ENCODE results near the gene ANO2.
"Not testable (repeated sequence)": the region's sequence is repeated elsewhere in the genome, so short reads cannot be mapped to it uniquely, and the experiment has no call there.

The ANO2 gene

DNA sequence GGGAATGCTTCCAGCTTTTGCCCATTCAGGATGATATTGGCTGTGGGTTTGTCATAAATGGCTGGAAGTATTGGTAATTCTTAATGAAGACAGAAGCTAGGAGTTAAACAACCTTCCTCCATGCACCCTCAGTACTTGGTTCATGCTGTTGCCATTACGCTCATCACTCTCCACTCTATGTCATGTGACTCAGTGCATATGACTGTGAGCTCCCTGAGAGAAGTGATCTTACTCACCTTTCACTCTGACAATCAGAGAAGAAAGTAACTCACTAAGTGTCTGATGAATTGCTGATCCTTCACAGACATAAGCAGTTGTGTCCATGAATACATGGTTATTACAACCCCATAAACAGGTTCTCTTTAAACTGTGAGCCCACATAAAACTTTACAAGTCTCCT lies 275.4 kb downstream of the ANO2 start:
- DNase-seq (ENCODE audit: low read depth), result not testable (repeated sequence)

- no peak for DNase-seq (ENCODE audit: low read depth)
Observed at GRCh38 chr12:5665615-5666014, 279.4 kb downstream of the ANO2 start.

- DNase-seq (ENCODE audit: low read depth), result no peak
Observed at GRCh38 chr12:5661811-5662210, 283.2 kb downstream of the ANO2 start.

- no peak for DNase-seq (ENCODE audit: low read depth)
Observed at GRCh38 chr12:5660238-5660637, 284.8 kb downstream of the ANO2 start.

- DNase-seq (ENCODE audit: low read depth), result not testable (repeated sequence)
Observed at GRCh38 chr12:5658339-5658941, 286.6 kb downstream of the ANO2 start.

DNA sequence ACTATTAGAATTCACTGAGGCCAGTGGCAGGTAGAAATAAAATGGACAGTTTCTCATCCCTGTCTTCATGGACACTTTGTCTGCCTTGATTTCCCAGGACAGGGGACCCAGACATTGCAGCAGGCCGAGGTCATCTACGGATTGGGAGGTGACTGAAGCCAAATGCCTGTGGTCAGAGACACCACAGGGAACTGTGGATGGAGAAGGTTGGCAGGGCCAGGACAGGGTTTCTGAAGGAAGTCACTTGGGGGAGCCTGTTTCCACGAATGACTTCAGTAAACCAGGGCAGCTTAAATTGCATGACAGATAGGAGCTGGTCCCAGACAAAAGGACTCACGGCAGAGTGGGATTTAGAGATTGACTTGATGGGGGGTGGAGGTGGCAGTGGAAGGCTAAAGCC lies 288.2 kb downstream of the ANO2 start:
- no peak for DNase-seq (ENCODE audit: low read depth)

DNA sequence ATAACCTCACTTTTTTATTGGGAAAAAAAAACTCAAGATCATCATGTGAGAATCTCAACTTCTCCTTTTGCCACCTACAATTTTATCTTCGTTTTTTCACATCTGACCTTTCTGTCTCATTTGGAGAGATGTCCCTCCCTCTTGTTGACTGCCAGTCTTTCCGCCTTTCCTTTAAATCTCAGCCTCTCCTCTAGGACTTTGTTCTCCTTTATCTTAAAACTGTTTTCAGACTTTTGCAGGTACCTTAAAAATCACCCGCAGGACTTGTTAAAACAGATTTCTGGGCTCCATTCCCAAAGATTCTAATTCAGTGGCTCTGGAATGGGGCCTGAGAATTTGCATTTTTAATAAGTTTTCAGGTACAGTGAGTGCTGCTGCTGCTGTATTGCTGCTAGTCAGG lies 289.9 kb downstream of the ANO2 start:
- no peak for DNase-seq (ENCODE audit: low read depth)

DNA sequence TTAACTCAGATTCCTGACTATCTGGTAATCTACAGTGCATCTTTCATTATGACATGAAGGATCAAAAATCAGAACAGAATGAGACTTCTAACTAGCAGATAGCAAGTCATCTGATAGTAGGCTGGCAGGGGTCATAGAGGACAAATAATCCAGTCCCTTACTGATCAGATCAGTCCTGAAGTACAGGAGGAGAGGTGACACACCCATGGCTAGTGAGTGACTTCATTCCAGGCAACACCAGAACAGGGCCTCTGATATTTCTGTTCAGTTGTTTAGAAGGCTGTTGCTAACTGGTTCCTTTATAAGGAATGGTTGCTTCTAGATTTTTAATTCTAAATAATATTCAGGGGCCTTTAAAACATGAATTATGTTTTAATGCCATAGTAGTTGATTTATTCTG lies 291.0 kb downstream of the ANO2 start:
- no peak for DNase-seq (ENCODE audit: low read depth)

DNA sequence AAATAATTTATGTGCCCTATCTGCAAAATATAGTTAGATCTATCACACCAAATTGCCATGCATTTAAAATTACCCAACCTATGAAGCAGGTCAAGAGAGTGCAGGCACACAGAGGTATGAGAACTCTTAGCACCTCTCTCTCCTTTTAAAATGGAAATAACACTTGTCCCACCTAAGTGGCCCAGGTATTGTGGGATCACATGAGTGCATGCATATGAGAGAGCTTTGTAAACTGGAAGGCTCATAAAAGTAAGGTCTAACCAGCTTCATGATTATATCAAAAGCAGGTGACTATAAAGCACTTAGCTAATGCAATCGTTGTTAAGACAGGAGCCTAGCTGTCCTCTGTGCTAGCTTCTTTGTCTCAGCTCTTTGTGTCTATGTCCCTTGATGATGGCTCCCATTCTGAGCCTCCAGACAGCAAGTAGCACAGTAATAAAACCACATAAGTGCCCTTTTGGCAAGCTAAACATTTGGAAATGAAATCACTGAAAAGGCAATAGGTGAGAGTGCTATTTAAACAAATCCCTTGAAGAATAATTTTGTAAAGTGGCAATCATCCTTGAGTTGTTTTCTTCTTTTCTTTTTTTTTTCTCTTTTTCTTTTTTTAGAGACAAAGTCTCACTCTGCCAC lies 294.1 kb downstream of the ANO2 start:
- DNase-seq (ENCODE audit: low read depth), result no peak

DNA sequence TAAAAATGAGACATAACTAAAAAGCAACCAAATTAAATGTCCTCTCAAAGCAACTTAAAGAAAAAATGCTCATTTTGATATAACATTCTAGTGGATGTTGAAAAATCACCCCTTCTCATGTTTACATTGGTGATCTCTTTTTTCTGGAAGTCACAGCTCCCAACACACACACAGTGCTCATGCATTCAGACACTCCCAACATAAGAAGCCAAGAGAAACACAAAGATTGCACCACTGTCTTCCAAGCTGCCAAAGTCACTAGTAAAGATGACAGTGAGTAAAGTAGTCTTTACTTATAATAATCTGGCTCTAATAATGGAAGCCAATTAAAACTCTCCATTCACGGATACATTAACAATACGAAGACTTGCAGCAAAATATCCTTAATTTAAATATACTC lies 294.8 kb downstream of the ANO2 start:
- DNase-seq (ENCODE audit: low read depth), result no peak

- no peak for DNase-seq (ENCODE audit: low read depth)
Observed at GRCh38 chr12:5648692-5649359, 296.2 kb downstream of the ANO2 start.

DNA sequence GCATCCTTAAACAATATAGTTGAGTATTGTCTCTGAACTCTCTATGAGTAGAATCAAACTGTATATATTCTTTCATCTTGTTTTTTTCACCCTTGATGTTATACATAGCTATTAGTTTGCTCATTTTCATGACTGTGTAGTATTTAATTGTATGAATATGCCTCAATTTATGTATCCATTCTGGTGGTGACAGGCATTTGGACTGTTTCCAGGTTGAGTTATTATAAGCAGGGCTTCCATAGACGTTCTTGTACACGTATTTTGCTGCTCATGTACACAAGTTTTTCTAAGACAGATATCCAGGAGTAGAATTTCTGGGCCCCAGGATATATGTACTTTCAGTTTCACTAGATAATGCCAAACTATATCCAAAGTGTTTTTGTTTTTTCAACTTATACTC lies 301.8 kb downstream of the ANO2 start:
- DNase-seq (ENCODE audit: low read depth), result no peak

DNA sequence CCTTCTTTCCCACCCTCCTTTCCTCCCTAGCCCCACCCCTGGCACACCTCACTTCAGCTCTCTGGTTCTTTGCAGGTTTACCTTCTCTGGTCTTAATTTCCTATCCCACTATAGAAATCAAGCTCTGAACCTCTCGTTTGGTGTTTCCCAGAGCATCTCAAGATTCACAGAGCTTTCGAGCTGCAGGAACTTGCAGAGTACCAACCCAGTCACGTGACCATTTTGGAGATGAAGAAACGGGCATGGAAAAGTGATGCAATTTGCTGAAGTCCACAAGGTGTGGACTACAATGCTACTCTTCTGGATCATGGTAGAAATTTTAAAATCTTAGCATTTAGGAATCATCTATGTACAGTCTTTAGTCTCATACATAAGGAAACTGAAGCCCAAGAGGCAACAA lies 307.4 kb downstream of the ANO2 start:
- DNase-seq (ENCODE audit: low read depth), result no peak

- no peak for DNase-seq (ENCODE audit: low read depth)
Observed at GRCh38 chr12:5636907-5637306, 308.2 kb downstream of the ANO2 start.

GRCh38 chr12:5633106-5633505 lies 312.0 kb downstream of the ANO2 start:
- DNase-seq (ENCODE audit: low read depth), result no peak

- no peak for DNase-seq (ENCODE audit: low read depth)
Observed at GRCh38 chr12:5632453-5632852, 312.6 kb downstream of the ANO2 start.

GRCh38 chr12:5631497-5631896 lies 313.6 kb downstream of the ANO2 start:
- DNase-seq (ENCODE audit: low read depth), result no peak

GRCh38 chr12:5630726-5631125 lies 314.3 kb downstream of the ANO2 start:
- no peak for DNase-seq (ENCODE audit: low read depth)

GRCh38 chr12:5628501-5628900 lies 316.6 kb downstream of the ANO2 start:
- no peak for DNase-seq (ENCODE audit: low read depth)

GRCh38 chr12:5627053-5627630 lies 317.9 kb downstream of the ANO2 start:
- DNase-seq (ENCODE audit: low read depth), result no peak

DNA sequence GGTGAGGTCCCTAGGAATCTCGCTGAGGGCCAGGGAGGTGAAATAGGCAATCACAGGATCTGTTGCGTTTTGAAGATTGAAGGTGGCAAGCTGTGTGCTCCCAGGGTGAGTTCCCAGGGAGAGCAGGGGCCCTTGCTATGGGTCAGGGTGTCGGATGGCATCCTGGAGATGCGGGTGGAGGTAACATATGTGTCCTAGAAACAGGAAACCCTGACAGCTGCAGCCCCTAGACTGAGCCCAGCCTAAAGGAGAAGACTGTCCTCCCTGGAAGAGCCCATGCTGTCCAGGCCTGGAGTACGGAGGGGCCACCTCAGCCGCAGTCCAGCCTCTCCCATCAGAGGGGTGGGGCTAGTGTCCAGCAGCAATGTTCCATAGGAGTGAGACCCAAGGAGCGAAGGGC lies 318.9 kb downstream of the ANO2 start:
- no peak for DNase-seq (ENCODE audit: low read depth)

GRCh38 chr12:5624486-5625272 lies 320.4 kb downstream of the ANO2 start:
- no peak for DNase-seq (ENCODE audit: low read depth)

All from T follicular helper cell (primary cell).